B cell (primary cell): Measurements from ENCODE around the gene CFAP100.

Experiments
- CTCF ChIP-seq: fragments of 200-600 bp; IDR thresholded peaks from one replicate; pipeline ENCODE4 v1.8.0; 2022; ENCODE audit warnings: antibody characterized with exemption, mild to moderate bottlenecking
- EZH2 ChIP-seq: IDR thresholded peaks from 2 replicates; pipeline ENCODE4 v1.6.1; 2012; ENCODE audit warnings: borderline replicate concordance, low read depth, mild to moderate bottlenecking, moderate library complexity, low read length; ENCODE audit not compliant: insufficient read depth, poor library complexity, severe bottlenecking

GRCh38 chr3:126461450-126462070 is 66.9 kb downstream of the CFAP100 start:
- no peak for TF ChIP-seq CTCF
- TF ChIP-seq EZH2: no peak
